Erythroblast (primary cell): ENCODE results near the gene HLF.

Experiments
- GATA1 ChIP-seq: IDR thresholded peaks from 2 replicates; pipeline ENCODE4 v1.6.1; 2011; ENCODE audit warnings: low read depth, mild to moderate bottlenecking, control low read depth, low read length, moderate library complexity
- POLR2A ChIP-seq: IDR thresholded peaks from 2 replicates; pipeline ENCODE4 v1.6.1; 2011; ENCODE audit warnings: mild to moderate bottlenecking, low read length

GRCh38 chr17:55237841-55238178, 26.9 kb upstream of the HLF start:
- TF ChIP-seq POLR2A, result no peak
- TF ChIP-seq GATA1, result no peak
